Stimulated activated CD8-positive, alpha-beta memory T cell treated with anti-CD3 and anti-CD28 coated beads, Interleukin-12 subunit alpha, Interleukin-12 subunit beta, amount 100 ng/mL, for 24 hours (primary cell): Measurements from ENCODE around the gene GYS1.
"Not testable (repeated sequence)": the region's sequence is repeated elsewhere in the genome, so short reads cannot be mapped to it uniquely, and the experiment has no call there.

Experiments used
- DNase-seq: peaks from one replicate; pipeline ENCODE4 v3.0.0-alpha.2; 2020; ENCODE audit errors: extremely low read depth

The GYS1 gene

DNA sequence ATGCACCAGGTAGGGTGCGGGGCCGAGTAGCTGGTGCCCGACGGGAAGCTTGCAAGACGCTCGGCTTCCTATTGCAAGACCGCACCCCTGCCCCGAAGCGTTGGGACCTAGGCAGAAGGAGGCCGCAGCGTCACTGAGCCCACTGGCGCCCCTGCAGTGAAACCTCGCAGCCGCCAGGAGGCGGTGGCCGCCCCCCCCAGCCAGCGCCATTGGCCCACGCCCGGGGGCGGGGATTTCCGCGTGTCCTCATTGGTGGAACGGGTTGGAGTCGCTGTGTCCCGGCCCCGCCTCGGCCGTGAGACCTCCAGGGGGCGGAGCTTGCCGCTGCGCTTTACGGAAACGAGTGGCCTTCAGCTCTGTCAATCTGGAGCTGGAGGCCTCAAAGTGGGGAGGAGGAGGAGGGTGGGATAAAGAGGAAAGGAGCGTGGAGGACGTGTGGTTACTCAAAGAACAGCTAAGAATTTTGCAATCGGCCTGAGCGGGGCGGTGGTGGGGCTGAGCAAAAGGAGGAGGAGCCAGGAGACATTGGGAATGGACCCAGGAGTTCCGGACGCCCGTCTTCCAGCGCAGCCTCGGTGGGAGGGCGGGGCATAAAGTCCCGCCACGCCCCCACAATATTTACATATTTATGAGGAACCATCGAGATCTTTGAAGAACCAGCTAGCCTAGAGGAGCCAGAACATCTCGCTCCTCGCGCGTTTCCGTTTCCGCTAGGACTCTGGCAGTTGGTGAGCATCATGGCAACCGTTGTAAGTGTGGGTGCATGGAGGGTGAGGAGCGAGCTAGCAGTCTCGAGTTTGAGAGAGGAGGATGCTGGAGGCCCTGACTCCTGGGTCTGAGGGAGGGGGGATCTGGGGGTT lies at the start of gene GYS1, which contains the start of gene RUVBL2:
Gene GYS1 (minus strand): TSS at position 135 of the 860 bp plus-strand sequence. CDS start 197 bp downstream, outside the sequence.
Gene RUVBL2 (plus strand): TSS at position 713 of the 860 bp plus-strand sequence. CDS start 25 bp downstream, at position 738.
- peak; percentile 99 for DNase-seq

DNA sequence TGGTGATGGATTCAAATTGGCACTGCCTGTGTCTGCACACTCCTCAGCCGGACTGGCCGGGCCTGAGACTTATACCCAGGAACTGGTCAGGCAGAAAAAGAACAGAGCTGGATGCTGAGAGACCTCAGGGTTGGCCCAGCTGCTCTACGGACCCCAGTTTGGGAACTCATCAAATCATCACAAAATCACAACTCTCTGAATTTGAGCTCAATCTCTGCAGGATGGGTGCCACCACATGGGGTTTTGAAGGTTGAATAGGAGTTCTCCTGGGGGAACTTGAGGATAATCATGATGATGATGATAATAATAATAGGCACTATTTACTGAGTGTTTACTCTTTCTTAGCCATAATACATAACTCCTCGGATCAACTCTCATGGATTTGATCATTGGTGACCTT lies 49.6 kb upstream of the GYS1 start:
- DNase-seq, result not testable (repeated sequence)

DNA sequence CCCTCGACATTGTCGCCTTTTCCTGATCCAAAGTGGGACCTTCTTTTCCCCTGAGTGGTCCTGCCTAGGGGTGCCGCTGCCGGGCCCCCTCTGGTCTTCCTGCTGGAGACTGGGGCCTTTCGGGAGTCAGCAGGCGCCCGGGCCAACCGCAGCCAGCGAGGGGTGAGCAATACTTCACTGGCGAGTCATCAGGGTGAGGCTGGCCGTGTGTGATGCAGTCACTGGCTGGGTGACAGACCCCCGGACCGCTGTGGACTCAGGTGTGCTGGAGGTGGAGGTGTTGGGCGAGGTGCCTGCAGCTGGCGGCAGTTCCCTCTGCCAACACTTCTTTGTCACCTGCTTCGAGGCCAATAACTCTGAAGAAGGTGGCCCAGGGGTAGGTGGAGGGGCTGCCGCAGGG lies 49.1 kb upstream of the GYS1 start:
- DNase-seq, result no peak

DNA sequence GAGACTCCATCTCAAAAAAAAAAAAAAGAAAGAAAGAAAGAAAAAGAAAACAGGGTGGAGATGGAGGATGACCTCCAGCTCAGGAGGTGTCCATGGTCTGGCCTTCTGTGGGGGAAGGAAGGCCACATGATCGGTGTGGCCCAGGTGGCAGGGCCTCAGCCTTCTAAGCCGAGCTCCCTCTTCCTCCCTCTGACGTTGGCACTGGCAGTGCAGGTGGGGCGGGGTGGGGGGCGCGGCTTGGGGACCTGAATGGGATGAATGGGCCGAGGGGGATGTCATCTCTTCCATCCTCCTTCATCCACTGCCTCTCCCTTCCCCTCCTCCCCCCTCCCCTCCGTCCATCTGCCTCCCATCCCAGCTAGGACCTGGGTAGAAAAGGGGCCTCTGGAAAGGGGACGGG lies 46.6 kb upstream of the GYS1 start:
- not testable (repeated sequence) for DNase-seq

DNA sequence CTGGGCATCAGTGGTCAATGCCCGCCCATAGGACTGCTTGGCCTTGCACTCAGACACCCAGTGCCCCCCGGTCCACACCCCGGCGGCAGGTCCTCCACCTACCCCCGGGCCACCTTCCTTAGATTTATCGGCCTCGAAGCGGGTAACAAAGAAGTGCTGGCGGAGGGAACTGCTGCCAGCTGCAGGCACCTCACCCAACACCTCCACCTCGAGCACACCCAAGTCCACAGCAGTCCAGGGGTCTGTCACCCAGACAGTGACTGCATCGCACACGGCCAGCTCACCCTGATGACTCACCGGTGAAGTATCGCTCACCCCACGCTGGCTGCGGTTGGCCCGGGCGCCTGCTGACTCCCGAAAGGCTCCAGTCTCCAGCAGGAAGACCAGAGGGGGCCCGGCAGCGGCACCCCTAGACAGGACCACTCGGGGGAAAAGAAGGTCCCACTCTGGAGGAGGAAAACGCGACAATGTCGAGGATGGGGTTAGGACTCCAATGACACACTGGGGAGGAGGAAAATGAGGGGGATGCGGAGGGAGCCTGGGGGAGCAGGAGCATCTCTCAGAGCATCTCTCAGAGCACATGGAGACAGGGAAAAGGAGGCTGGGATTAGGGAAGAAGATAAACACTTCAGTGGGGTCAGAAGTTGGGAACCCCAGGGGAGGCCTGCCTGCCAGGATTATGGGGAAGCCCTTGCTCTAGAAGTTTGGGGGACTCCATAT lies 45.6 kb upstream of the GYS1 start:
- DNase-seq, result not testable (repeated sequence)

DNA sequence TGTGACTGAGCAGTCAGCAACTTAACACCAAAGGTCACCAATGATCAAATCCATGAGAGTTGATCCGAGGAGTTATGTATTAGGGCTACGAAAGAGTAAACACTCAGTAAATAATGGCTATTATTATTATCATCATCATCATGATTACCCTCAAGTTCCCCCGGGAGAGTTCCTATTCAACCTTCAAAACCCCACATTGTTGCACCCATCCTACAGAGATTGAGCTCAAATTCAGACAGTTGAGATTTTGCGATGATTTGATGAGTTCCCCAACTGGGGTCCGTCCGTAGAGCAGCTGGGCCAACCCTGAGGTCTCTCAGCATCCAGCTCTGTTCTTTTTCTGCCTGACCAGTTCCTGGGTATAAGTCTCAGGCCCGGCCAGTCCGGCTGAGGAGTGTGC lies 45.0 kb upstream of the GYS1 start:
- not testable (repeated sequence) for DNase-seq

DNA sequence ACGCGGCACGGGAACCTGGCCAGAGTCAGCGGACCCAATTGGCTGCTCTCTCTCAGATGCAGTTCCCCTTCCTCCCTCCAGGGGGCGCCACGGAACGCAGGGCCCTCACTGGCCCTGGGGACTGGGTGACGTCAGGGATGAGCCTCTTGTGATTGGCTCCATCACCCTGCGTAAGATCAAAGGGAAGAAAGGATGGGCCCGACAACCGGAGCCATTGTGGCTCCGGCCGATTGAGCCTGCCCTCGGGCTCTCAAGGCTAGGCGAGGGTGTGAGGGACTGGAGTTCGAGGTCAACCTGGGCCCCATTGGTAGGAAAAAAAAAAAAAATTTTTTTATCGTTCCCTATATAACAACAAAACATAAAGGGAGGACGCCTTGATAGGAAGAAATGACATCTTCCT lies 43.7 kb upstream of the GYS1 start, which contains the start of gene CGB1:
Gene CGB1 (minus strand): TSS at position 81 of the 400 bp plus-strand sequence. CDS start 184 bp downstream, outside the sequence.
- DNase-seq, result not testable (repeated sequence)

DNA sequence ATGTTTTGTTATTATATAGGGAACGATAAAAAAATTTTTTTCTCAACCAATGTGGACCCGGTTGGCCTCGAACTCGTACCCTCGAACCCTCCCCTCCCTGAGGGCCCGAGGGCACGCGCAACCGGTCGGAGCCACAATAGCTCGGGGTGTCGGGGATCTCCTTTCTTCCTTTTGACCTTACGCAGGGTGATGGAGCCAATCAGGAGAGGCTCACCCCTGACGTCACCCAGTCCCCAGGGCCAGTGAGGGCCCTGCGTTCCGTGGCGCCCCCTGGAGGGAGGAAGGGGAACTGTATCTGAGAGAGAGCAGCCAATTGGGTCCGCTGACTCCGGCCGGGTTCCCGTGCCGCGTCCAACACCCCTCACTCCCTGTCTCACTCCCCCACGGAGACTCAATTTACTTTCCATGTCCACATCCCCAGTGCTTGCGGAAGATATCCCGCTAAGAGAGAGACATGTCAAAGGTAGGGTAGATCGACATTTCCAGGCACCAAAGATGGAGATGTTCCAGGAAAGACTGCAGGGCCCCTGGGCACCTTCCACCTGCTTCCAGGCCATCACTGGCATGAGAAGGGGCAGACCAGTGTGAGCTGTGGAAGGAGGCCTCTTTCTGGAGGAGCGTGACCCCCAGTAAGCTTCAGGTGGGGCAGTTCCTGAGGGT lies 38.7 kb upstream of the GYS1 start, which contains the start of gene CGB2:
Gene CGB2 (plus strand): TSS at position 249 of the 660 bp plus-strand sequence. CDS start 206 bp downstream, at position 455.
- DNase-seq, result not testable (repeated sequence)

DNA sequence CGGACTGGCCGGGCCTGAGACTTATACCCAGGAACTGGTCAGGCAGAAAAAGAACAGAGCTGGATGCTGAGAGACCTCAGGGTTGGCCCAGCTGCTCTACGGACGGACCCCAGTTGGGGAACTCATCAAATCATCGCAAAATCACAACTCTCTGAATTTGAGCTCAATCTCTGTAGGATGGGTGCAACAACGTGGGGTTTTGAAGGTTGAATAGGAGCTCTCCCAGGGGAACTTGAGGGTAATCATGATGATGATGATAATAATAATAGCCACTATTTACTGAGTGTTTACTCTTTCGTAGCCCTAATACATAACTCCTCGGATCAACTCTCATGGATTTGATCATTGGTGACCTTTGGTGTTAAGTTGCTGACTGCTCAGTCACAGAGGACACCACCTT lies 37.2 kb upstream of the GYS1 start:
- not testable (repeated sequence) for DNase-seq

DNA sequence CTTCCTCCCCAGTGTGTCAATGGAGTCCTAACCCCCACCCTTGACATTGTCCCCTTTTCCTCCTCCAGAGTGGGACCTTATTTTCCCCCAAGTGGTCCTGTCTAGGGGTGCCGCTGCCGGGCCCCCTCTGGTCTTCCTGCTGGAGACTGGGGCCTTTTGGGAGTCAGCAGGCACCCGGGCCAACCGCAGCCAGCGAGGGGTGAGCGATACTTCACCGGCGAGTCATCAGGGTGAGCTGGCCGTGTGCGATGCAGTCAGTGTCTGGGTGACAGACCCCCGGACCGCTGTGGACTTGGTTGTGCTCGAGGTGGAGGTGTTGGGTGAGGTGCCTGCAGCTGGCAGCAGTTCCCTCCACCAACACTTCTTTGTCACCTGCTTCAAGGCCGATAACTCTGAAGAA lies 36.6 kb upstream of the GYS1 start:
- not testable (repeated sequence) for DNase-seq

DNA sequence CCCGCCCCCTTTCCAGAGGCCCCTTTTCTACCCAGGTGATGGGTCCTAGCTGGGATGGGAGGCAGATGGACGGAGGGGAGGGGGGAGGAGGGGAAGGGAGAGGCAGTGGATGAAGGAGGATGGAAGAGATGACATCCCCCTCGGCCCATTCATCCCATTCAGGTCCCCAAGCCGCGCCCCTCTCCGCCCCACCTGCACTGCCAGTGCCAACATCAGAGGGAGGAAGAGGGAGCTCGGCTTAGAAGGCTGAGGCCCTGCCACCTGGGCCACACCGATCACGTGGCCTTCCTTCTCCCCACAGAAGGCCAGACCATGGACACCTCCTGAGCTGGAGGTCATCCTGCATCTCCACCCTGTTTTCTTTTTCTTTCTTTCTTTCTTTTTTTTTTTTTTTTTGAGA lies 35.6 kb upstream of the GYS1 start:
- DNase-seq, result not testable (repeated sequence)

DNA sequence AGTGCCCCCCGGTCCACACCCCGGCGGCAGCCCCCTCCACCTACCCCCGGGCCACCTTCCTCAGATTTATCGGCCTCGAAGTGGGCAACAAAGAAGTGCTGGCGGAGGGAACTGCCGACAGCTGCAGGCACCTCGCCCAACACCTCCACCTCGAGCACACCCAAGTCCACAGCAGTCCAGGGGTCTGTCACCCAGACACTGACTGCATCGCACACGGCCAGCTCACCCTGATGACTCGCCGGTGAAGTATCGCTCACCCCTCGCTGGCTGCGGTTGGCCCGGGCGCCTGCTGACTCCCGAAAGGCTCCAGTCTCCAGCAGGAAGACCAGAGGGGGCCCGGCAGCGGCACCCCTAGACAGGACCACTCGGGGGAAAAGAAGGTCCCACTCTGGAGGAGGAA lies 32.5 kb upstream of the GYS1 start:
- DNase-seq, result not testable (repeated sequence)

DNA sequence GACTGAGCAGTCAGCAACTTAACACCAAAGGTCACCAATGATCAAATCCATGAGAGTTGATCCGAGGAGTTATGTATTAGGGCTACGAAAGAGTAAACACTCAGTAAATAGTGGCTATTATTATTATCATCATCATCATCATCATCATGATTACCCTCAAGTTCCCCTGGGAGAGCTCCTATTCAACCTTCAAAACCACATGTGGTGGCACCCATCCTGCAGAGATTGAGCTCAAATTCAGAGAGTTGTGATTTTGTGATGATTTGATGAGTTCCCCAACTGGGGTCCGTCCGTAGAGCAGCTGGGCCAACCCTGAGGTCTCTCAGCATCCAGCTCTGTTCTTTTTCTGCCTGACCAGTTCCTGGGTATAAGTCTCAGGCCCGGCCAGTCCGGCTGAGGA lies 32.0 kb upstream of the GYS1 start:
- DNase-seq, result not testable (repeated sequence)

DNA sequence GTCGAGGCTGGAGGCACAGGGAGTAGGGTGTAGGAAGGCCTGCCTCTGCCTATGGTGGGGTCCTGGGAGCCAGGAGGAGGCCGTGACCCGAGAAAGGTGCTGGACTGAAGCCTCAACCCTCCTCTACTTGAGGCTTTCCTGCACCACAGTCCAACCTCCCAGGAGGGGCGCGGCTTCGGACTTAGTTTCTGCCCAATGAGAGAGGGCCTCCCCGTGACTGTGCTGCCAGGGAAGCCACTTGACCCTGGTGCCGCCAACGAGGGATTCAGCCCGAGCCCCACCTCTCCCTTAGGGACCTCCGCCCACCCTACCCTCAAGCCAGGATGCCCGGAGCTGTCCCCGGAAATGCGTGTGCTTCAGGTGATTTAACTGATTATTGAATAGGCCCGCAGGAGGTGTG lies 31.1 kb upstream of the GYS1 start, which contains the start of gene CGB3:
Gene CGB3 (minus strand): TSS at position 101 of the 400 bp plus-strand sequence. CDS start 362 bp downstream, outside the sequence.
- not testable (repeated sequence) for DNase-seq

DNA sequence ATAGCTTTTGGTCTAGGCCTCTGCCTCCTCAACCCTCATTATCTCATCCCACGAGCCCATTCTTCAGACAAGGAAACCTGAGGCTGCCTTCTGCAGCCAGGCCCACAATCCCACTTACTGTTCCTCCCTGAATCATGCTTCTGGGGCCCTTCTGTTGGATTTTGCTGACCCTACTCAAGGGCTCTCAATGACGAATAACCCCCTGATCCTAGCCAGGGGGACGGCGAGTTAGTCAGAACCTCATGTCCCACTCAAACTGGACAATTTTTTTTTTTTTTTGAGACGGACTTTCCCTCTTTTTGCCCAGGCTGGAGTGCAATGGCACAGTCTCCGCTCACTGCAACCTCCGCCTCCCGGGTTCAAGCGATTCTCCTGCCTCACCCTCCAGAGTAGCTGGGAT lies 29.0 kb upstream of the GYS1 start:
- DNase-seq, result no peak

DNA sequence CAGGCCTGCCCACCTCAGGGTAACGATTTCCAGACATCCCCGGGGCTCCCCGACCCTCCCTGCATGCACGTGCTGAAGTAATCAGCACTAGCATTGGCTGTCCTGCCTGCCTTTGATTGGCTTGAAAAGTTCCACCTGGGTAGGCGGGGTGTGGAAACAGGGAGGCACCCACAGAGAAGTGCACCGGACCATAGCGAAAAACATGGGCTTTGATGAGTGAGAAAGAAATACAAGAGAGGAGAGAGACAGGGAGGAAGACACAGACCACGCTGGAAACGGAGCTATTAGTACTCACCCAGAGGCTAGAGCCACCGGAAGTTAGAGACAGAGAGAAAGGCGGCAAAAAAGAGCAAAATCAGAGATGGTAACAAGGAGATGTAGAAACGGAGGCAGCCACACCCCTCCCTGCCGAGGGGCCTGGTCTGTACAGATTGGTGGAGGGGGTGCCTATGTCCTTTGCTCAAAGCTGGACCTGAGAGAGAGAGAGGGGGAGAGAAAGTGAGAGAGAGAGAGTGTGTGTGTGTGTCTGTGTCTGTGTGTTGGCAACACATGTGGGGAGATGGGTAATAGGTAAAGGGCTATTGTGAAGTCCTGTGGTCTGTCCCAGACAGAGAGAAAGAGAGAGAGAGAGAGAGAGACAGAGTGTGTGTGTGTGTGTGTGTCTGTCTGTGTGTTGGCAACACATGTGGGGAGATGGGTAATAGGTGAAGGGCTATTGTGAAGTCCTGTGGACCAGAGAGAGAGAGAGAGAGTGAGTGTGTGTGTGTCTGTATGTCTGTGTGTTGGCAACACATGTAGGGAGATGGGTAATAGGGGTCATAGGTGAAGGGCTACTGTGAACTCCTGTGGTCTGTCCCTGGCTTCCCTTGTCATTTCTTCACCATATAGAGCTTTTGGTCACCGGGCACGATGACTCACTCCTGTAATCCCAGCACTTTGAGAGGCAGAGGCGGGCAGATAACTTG lies 28.1 kb upstream of the GYS1 start:
- no peak for DNase-seq

DNA sequence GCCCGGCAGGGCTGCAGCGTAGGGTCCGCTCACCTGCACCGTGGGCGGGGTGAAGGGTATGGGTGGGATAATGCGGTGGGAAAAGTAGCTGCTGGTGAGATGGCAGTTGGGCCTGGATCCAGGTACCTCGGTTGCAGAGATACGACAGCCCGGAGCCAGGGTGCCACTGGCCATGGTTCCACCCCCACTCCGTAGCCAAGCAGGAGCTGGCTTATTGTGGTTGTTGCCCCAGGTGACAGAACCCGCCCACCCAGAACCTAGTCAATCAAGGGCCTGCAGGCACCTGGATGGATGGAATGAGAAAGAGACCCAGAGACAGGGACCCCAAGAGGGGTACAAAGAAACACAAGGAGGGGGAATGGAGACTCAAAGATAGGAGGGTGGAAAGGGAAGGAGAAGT lies 27.2 kb upstream of the GYS1 start:
- no peak for DNase-seq

DNA sequence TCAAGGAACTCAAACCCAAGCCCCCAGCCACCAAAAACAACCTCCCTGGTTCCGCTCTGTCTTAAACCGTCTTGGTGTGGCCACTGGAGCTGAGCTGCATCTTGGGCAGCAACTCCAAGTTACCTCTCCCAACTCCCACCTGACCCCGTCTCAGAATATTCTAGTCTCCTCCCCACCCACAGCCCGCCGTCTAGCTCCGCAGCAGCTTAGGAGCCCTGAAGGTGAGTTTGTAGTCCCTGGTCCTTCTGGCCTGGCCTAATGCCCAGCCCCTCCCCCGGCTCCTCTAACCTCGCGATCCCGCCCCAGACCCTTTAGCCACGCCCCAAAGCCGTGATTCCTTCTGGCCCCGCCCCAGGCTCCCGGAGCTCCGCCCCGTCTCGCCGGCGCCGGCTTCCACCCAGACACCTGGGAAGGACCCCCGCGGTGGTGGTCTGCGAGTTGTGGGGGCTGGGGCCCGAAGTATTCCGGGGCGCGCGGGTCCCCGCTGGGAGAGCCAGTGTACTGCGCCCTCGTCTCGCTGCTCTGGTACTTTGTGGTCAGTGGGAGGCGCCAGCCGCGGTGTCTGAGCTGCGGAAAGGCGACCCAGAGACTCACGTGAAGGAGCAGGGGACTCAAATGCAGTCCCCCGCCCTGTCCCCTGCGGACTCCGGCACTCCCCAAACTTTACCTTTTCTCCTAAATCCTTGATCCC lies 26.3 kb upstream of the GYS1 start:
- no peak for DNase-seq

DNA sequence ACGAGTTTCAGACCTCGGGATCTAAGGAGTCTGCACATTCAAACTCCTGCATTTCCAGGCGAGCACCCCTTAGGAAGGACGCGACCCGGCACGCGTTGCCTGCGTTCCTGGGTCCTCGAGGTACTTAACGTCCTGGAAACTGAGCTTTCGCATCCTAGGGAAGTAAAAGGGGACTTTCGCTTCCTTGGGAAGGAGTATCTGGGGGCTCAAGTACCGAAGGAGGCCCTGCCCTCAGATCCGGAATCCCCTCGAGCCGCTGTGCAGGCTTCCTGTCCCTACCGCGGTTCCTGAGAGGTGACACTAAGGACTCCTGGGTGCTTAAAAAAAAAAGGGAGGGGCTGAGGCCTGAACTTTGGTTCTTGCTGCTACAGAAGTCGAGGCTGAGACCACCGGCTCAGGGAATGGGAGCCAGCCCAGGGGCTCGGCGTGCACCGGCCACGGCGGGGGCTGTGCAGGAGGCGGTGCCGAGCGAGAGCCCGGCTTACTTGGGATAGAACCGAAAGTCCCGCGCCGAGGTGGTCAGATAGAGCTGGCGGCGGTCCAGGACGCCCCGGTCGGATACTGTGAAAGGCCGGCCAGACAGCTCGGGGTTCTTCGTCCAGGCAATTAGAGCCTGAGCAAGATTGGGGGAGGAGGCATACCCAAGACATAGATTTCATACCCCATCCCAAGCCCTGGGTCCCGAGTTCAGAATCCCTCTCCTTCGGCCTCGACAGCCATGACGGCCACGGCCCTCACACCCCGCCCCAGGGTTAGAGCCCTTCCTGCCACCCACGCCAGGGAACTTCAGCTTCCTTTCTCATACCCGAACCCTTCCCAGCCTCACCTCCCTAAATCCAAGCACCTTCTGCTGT lies 25.5 kb upstream of the GYS1 start:
- not testable (repeated sequence) for DNase-seq
